GM21619 (cell line): ENCODE measurements around the gene IL1RN.
A peak's percentile ranks its signal among the peaks of the same experiment; 100 is the strongest.

ENCODE experiments used
- ATAC-seq: cut with Tn5 transposase; IDR thresholded peaks from one replicate; pipeline ENCODE4 v1.9.1; 2021; ENCODE audit not compliant: unreplicated experiment

Gene IL1RN

DNA sequence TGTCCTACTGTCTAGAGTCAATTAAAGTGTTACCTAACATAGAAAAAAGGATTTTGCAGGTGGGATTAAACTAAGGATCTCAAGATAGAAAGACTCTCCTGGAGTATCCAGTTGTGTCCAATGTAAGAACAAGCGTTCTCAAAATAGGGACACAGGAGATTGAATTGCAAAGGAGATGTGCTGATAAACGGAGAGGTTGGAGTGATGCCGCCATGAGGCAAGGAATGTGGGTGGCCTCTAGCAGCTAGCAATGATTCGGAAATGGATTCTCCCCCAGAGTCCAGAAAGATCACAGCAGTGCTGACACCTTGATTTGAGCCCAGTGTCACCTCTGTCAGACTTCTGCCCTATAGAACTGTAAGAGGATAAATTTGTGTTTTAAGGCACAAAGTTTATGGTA, 24.1 kb upstream of the IL1RN start:
- ATAC-seq, result no peak

DNA sequence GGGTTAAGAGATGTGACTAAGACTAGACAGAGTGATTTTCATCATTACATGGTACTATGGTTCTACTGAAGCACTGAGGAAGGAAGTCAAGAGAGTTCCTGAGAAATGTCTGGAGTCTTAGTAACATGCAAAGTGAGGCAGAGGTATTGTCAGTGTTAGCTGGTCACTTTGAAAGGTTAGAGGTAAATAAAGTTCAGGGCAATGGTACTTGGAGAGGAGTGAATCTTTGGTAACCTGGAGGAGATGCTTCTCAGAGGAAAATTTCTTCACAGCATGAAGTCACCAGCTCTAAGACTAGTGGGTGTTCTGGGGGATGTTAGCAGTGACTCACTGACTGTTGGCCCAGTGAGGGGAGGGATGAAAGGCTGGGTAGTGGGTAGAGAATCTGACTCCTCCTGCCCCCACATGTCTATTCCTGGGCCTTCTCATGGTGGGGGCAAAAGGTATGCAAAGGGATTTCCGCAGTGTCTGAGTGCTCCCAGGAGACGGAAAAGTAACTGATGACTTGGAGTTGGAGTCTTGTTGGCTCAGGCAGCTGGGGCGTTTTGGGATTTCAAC, 23.3 kb upstream of the IL1RN start:
- no peak for ATAC-seq

- no peak for ATAC-seq
Observed at GRCh38 chr2:113105047-113105785, 22.2 kb upstream of the IL1RN start.

DNA sequence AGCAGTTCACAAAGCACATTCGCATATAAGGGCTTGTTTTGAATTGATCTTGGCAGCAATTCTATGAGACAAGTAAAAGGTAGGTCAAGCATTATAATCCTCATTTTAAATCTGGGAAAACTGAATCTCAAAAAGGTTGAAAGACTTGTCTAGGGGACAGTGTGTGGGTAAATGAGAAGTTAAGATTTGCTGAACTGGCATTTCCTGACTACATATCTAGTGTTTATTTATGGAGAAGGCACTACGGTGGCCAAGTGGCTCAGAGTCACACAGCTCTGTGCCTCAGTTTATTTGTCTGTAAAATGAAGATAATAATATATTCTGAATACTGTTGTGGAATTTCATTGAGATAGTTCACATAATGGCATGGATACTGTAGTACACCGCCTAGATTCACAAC, 16.3 kb upstream of the IL1RN start:
- ATAC-seq, result no peak

DNA sequence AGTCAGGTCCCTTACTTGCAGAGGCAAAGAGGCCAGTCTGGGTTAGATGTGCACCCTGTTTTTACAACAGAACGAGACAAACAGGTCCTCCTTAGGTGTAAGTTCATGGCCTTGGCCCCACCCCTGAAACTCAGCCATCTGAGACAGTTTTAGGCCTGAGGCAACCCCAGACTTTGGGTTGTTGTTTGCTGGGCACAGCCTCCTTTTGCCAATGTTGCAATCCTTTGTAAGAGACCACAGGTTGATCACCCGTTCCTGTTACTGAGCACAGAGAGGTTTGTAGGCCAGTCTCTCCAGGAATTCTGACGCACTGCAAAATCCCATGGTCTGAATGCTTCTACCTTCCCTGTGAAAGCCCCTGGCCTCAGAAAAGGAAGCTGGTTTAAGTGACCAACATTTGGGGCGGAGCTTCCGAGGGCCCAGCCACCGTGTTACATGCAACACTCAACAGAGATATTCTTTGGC, 15.5 kb upstream of the IL1RN start:
- no peak for ATAC-seq

DNA sequence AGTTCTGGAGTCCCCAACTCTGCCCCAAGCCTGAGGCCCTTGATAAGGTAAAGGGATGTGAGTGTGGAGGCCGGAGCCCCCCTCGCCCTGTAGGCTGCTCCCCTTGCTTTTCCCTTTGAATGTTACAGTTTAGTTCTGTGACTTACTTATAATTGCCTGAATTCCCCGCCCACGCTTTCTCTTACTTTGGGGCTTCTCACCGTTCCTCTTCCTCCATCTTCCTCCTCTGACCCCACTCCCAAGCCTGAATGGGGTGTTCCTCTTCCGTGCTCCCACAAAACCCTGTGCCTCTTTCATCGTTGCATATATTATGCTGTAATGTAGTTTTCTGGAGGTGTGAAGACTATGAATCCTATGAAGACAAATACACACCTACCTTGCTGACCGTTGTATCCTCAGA, 15.0 kb upstream of the IL1RN start:
- ATAC-seq, result no peak

DNA sequence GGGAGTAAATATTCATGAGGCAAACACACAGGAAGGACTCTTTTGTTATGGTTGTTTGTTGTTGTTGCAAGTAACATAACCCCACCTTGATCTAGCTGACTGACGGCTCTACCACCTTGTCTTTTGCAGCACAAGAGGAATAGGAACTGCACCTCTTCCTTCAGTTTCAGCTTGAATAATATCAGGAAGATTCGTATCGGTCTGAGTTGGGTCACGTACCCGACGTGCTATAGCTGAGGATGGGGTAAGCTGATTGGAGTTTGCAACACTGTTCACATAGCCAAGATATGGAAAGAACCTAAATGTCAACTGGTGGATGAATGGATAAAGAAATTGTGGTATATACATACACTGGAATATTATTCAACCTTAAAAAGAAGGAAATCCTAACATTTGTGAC, 14.5 kb upstream of the IL1RN start:
- no peak for ATAC-seq

- no peak for ATAC-seq
Observed at GRCh38 chr2:113113807-113114206, 13.6 kb upstream of the IL1RN start.

GRCh38 chr2:113114224-113114945, 13.0 kb upstream of the IL1RN start:
- no peak for ATAC-seq

GRCh38 chr2:113114996-113115395, 12.4 kb upstream of the IL1RN start:
- ATAC-seq, result no peak

DNA sequence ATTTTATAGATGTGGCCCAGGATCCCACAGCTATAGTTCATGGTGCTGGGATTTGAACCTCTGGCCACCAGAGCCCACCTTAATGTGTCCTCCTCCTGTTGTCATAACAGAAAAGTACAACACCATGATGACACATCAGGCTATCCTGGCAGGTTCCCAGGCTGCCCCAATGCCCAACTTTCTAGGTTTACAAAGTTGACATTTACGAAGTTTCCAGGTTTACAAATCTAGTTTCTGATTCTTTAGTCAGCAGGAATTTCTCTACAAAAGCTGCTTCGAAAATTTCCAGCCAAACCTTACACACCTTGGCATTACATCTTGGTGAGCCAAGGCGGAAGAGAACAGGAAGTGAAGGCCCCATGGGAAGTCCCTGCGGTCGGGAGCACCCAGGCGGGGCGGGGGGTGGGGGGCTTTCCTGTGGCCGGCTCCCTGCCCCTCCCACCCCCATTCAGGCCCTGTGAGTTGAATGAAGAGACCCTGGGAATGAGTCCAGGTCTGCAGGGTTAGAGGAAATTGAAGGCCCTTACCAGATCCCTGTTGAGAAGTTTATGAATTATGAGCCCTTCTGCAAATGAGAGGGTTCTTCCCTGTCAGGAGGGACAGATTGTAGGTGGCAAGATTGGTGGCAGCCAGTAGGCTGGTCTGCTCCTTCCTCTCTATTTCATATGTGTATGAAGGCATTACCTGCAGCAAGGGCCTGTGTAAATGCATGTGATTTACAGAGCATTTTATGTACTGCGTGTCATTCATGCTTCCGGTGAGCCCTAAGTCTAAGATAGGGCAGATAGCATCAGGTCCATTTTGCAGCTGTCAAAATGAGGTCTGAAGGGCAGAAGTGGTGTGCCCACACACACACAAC, 11.1 kb upstream of the IL1RN start:
- peak; percentile 69 for ATAC-seq

DNA sequence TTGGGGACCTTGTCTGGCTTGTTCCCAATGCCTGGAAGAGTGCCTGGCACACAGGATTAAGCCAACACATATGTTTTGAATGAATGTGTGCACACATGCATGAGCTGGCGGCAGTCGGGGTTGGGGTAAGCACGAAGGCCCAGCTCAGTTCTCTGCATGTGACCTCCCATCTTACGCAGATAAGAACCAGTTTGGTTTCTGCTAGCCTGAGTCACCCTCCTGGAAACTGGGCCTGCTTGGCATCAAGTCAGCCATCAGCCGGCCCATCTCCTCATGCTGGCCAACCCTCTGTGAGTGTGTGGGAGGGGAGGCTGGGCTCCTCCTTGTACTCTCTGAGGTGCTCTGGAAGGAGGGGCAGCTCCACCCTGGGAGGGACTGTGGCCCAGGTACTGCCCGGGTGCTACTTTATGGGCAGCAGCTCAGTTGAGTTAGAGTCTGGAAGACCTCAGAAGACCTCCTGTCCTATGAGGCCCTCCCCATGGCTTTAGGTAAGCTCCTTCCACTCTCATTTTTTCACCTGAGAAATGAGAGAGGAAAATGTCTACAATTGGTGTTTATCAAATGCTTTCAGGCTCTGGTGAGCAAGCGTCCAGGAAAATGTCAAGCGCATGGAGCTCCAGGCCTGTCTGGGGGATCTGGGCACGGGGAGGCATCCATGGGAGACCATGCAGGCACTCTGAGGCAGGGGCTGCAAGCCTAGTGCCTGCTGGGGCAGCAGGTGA, 9.7 kb upstream of the IL1RN start:
- ATAC-seq, result no peak

DNA sequence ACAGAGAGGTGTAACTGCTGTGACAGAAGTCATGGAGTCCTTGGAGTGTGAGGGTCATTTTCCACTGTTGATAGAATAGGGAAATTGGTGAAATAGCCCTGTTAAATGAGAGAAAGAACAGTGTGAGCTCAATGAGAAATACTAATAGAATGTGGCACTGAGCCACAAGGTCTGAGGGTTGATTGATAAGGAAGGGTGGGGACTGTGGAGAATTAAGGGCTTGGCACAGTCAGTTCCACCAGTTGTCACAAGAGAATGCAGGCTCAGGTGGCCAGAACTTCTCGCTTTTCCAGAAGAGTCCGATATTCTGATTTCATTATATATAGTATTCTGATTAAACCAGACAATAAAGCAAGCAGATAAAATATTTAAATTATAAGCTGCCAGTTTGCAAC, 9.1 kb upstream of the IL1RN start:
- no peak for ATAC-seq

DNA sequence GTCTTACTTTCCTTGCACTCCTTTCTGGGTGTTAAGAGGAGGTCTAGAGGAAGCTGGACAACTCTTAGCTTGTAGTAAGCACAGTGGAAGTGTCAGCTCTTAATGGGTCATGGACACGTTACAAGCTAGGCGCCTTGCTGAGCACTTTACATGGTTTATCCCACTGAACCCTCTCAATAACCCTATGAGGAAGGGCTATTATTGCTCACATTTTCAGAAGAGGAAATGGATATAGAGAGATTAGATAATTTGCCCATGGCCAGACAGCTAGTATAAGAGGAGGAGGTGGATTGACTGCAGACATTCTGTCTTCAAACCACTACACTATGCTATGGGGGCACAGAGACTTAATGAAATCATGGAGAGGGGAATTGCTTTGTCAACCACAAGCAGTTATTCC, 8.3 kb upstream of the IL1RN start:
- no peak for ATAC-seq

- no peak for ATAC-seq
Observed at GRCh38 chr2:113120861-113121260, 6.5 kb upstream of the IL1RN start.

DNA sequence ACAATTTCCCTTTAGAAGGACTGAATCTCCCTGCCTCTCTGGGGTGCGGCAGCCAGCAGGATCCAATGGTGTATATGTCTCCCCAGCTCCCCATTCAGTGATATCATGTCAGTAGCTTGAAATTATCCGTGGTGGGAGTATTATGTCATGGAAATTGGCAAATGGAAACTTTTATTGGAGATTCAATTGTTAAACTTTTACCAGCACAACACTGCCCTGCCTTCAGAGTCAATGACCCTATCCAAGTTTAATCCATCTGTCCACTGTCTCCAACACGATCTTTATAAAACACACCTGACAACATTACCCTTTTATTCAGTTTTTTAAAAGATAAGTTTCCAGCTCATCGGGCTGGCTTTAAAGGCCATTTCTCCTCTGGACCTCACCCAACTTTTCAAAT, 5.0 kb upstream of the IL1RN start:
- ATAC-seq, result no peak

DNA sequence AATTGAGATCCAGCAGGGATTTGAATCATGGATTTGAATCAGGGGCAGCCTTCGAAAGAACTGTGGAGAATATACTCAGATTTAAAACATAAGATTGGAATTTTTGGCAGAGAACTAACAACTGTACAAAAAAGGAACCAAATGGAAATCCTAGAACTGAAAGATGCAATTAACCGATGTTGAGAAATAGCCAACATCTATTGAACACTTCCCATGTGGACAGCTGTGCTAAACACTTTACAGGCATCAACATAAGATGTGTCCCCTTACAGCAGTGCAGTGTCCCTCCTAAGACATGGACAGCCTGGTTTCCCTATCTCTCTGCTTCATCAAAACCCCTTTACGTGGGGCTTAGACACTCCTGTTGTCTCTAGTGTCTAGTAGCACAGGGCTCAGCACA, 3.7 kb upstream of the IL1RN start:
- ATAC-seq, result no peak

DNA sequence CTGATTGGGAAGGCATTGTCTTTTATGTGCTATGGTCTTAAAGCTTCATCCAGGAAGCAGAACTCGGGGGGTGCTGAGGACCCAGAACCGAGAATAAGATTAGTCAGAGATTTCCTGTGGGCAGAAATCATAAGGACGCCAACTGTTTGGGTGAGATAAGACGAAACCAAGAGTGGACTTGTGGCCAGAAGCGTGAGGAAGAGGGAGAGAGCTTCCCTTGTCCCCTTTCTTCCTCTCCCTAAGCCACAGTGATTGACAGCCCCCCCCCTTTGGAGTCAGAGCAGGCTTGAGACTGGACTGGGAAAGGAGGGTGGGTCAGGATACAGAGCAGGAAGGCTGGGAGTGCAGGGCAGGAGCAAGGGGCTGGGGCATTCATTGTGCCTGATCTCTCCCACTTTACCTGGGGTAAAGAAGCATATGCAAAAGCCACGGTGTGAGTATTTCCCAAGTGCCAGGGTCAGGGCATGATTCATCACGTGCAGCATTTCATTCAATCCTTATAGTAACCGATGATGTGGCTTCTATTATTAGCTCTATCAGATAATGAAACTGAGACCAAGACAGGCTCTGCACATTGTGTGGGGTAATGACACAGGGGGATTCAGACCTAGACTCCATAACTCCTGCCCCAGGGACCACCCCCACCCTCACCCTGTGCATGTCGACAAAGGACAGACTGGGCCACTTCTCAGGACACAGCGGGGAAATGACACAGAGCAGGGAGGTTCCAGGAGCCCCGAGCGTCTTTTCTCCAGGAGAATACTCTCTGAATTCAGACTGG, 3.0 kb upstream of the IL1RN start:
- ATAC-seq, result peak; percentile 50

GRCh38 chr2:113124984-113125855, 2.2 kb upstream of the IL1RN start:
- ATAC-seq, result no peak
